ENCODE results near the gene ODAD4.
"Not testable (repeated sequence)": the region's sequence is repeated elsewhere in the genome, so short reads cannot be mapped to it uniquely, and the experiment has no call there.

ODAD4 gene

DNA sequence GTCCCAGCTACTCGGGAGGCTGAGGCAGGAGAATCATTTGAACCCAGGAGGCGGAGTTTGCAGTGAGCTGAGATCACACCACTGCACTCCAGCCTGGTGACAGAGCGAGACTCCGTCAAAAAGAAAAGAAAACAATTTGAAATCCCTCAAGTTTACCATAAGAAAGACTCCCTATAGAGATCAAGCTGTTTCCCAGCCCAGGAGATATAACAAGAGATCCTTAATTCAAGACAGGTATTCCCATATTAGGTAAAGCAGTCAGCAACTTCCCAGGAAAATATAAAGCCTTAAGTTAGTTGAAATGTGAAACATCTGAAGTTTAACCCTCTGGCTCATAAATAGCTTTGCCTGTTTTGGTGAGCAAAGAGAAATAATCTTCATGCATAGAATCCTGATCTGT, 81.9 kb downstream of the ODAD4 start:
- H3K36me3 ChIP-seq (ENCODE audit: control insufficient read depth, insufficient read depth, low read length); DNase-seq; H3K4me3 ChIP-seq (ENCODE audit: insufficient read depth, low read depth, low read length, poor library complexity, severe bottlenecking); H3K27ac ChIP-seq (ENCODE audit: insufficient read depth, low read length, poor library complexity, severe bottlenecking); H3K9me3 ChIP-seq (ENCODE audit: control insufficient read depth, low read length); H3K27me3 ChIP-seq (replicated peaks; ENCODE audit: control insufficient read depth, insufficient read depth, low read length, poor library complexity, severe bottlenecking); H3K4me1 ChIP-seq (ENCODE audit: control insufficient read depth, insufficient read depth, low read length, poor library complexity, severe bottlenecking): not testable (repeated sequence)

DNA sequence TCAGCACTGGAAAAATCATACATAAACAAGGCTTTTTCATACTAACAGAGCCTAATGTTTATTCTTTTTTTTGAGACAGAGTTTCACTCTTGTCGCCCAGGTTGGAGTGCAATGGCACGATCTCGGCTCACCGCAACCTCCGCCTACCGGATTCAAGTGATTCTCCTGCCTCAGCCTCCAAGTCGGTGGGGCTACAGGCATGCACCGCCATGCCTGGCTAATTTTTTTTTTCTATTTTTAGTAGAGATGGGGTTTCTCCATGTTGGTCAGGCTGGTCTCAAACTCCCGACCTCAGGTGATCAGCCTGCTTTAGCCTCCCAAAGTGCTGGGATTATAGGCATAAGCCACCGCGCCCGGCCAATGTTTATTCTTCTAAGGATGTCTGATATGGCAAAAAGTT, 83.3 kb downstream of the ODAD4 start:
- H3K4me1 ChIP-seq (ENCODE audit: control insufficient read depth, insufficient read depth, low read length, poor library complexity, severe bottlenecking); H3K36me3 ChIP-seq (ENCODE audit: control insufficient read depth, insufficient read depth, low read length); H3K4me3 ChIP-seq (ENCODE audit: insufficient read depth, low read depth, low read length, poor library complexity, severe bottlenecking); H3K9me3 ChIP-seq (ENCODE audit: control insufficient read depth, low read length); H3K27ac ChIP-seq (ENCODE audit: insufficient read depth, low read length, poor library complexity, severe bottlenecking); H3K27me3 ChIP-seq (replicated peaks; ENCODE audit: control insufficient read depth, insufficient read depth, low read length, poor library complexity, severe bottlenecking); DNase-seq: not testable (repeated sequence)

Measured in effector memory CD4-positive, alpha-beta T cell (primary cell).